Panc1 (cell line): Measurements from ENCODE around the gene CLIP1.

ENCODE experiments used
- POLR2AphosphoS5 ChIP-seq: IDR thresholded peaks from 2 replicates; pipeline ENCODE4 v1.6.1; 2012; ENCODE audit warnings: mild to moderate bottlenecking, low read depth, low read length, moderate library complexity
- SIN3A ChIP-seq: IDR thresholded peaks from 2 replicates; pipeline ENCODE4 v1.6.1; 2012; ENCODE audit warnings: low read depth, mild to moderate bottlenecking, low read length, moderate library complexity, borderline replicate concordance; ENCODE audit not compliant: insufficient read depth
- TCF7L2 ChIP-seq: IDR thresholded peaks from 2 replicates; pipeline ENCODE4 v1.6.1; 2011; ENCODE audit warnings: mild to moderate bottlenecking, low read depth, low read length, inconsistent platforms
- TF ChIP-seq, protein P1 (sequence below): fragments of 450-650 bp; IDR thresholded peaks from 2 replicates; pipeline ENCODE4 v1.5.1; 2017; ENCODE audit warnings: mild to moderate bottlenecking

DNA sequence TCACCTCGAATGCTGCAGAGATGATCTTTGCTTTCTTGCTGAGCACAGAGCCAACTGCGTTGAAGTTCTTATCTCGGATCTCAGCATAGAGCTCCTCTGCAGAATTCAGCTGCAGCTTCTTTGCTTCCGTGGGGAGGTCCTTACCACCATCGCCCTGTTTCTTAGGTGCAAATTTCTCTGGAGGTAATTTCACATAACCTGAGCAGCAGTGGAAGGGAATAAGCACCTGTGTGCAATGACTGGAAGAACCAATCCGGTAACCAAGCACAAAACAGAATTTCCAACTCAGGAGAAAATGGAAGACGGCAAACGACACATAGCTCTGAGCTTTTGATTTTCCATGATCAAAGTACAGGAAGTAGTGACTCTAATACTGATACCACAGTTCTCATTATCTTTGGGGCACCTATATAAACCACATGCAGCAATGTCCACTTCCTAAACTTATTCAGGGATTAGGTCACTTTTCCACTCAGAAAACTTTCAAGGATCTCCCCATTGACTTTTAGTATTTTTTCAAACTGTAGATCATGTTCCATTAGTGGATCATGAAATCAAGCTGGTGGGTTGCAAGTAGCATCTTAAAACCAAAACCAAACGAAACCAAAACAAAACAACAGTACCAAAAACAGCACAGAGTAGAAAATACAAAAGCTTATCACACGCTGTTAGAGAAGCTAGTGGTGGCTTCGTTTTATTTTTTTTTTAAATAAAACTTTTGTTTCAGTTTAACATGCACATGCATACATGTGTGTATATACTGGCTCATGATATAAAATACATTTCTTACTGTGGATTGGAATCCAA is 177.7 kb downstream of the CLIP1 start:
- TF ChIP-seq, protein P1, sequence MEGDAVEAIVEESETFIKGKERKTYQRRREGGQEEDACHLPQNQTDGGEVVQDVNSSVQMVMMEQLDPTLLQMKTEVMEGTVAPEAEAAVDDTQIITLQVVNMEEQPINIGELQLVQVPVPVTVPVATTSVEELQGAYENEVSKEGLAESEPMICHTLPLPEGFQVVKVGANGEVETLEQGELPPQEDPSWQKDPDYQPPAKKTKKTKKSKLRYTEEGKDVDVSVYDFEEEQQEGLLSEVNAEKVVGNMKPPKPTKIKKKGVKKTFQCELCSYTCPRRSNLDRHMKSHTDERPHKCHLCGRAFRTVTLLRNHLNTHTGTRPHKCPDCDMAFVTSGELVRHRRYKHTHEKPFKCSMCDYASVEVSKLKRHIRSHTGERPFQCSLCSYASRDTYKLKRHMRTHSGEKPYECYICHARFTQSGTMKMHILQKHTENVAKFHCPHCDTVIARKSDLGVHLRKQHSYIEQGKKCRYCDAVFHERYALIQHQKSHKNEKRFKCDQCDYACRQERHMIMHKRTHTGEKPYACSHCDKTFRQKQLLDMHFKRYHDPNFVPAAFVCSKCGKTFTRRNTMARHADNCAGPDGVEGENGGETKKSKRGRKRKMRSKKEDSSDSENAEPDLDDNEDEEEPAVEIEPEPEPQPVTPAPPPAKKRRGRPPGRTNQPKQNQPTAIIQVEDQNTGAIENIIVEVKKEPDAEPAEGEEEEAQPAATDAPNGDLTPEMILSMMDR, result no peak
- TF ChIP-seq SIN3A, result no peak
- no peak for TF ChIP-seq POLR2AphosphoS5
- no peak for TF ChIP-seq TCF7L2
